ENCODE data around the gene ABI1. TPM values are rescaled to one million over a fixed set of nuclear protein-coding genes. Genes with fewer than 3 reads are reported as not detected.

The ABI1 gene
- total RNA-seq, 1 experiment from 2014 or later: 95.8 TPM

GRCh38 chr10:26699631-26700030 is 161.1 kb downstream of the ABI1 start:
- Mint-ChIP-seq H3K36me3 (ENCODE audit: insufficient read depth, unreplicated experiment) (peaks cover 28% of the 10 kb centered on the region), H3K4me3 (ENCODE audit: unreplicated experiment) (peak overlapping the region; percentile 99), H3K4me1 (ENCODE audit: low read depth, unreplicated experiment) (peaks cover 27% of the 10 kb centered on the region), H3K27me3 (ENCODE audit: insufficient read depth, unreplicated experiment) (no peaks in the 10 kb centered on the region), H3K9me3 (ENCODE audit: unreplicated experiment) (peaks cover 11% of the 10 kb centered on the region), H3K27ac (ENCODE audit: unreplicated experiment) (no peak overlapping the region)
- POLR2A ChIA-PET: no interaction called here
- Histone ChIP-seq H3K36me3 (ENCODE audit: control insufficient read depth, insufficient read depth, low read length) (peaks cover 3% of the 10 kb centered on the region; the same call in 1 of the 2 replicates), H3K9me3 (no peaks in the 10 kb centered on the region), H3K27me3 (replicated peaks; ENCODE audit: control insufficient read depth, insufficient read depth, low read length) (no peaks in the 10 kb centered on the region), H3K4me3 (ENCODE audit: low read depth, low read length) (no peak overlapping the region), H3K4me1 (peaks cover 17% of the 10 kb centered on the region)
- intact Hi-C loops (cut with micrococcal nuclease; ENCODE audit: unreplicated experiment): loop anchor here (10.0 kb wide), 1 partner anchor 365 kb away; no protein-coding TSS in a partner anchor
- no TSS peak for BruUV-seq (replicated peaks)
- no peak for DNase-seq
- no peak for TF ChIP-seq CTCF (IDR thresholded peaks at IDR 0.05; ENCODE audit: insufficient read depth in 1 of 2, low read depth in 1 of 2, low read length in 1 of 2, severe bottlenecking in 1 of 2, unreplicated experiment in 1 of 2)
- CTCF ChIA-PET: no interaction called here

- peaks cover 11% of the 10 kb centered on the region for H3K9me3 Mint-ChIP-seq (ENCODE audit: unreplicated experiment)
- no peaks in the 10 kb centered on the region for H3K27me3 Mint-ChIP-seq (ENCODE audit: insufficient read depth, unreplicated experiment)
- peak overlapping the region; percentile 94 for H3K4me3 ChIP-seq (ENCODE audit: low read depth, low read length)
- H3K9me3 ChIP-seq: no peaks in the 10 kb centered on the region
- H3K27me3 ChIP-seq (replicated peaks; ENCODE audit: control insufficient read depth, insufficient read depth, low read length): no peaks in the 10 kb centered on the region
- H3K4me1 Mint-ChIP-seq (ENCODE audit: low read depth, unreplicated experiment): peaks cover 27% of the 10 kb centered on the region
- peaks cover 17% of the 10 kb centered on the region for H3K4me1 ChIP-seq
- ChIA-PET POLR2A (no interaction called here), CTCF (no interaction called here)
- peak overlapping the region; percentile 67 for H3K27ac Mint-ChIP-seq (ENCODE audit: unreplicated experiment)
- no TSS peak for BruUV-seq (replicated peaks)
- peaks cover 28% of the 10 kb centered on the region for H3K36me3 Mint-ChIP-seq (ENCODE audit: insufficient read depth, unreplicated experiment)
- intact Hi-C loops (cut with micrococcal nuclease; ENCODE audit: unreplicated experiment): loop anchor here (10.0 kb wide), 1 partner anchor 364 kb away; no protein-coding TSS in a partner anchor
- H3K36me3 ChIP-seq (ENCODE audit: control insufficient read depth, insufficient read depth, low read length): peaks cover 3% of the 10 kb centered on the region; the same call in 1 of the 2 replicates
- no peak for TF ChIP-seq CTCF (IDR thresholded peaks at IDR 0.05; ENCODE audit: insufficient read depth in 1 of 2, low read depth in 1 of 2, low read length in 1 of 2, severe bottlenecking in 1 of 2, unreplicated experiment in 1 of 2)
- no peak for DNase-seq
- H3K4me3 Mint-ChIP-seq (ENCODE audit: unreplicated experiment): peak overlapping the region; percentile 99
Observed at GRCh38 chr10:26698909-26699308, 161.8 kb downstream of the ABI1 start.

- Mint-ChIP-seq H3K4me1 (ENCODE audit: low read depth, unreplicated experiment) (peaks cover 25% of the 10 kb centered on the region), H3K4me3 (ENCODE audit: unreplicated experiment) (peak overlapping the region; percentile 99), H3K27ac (ENCODE audit: unreplicated experiment) (peak overlapping the region; percentile 94), H3K36me3 (ENCODE audit: insufficient read depth, unreplicated experiment) (peaks cover 28% of the 10 kb centered on the region), H3K27me3 (ENCODE audit: insufficient read depth, unreplicated experiment) (no peaks in the 10 kb centered on the region), H3K9me3 (ENCODE audit: unreplicated experiment) (peaks cover 11% of the 10 kb centered on the region)
- Histone ChIP-seq H3K4me3 (ENCODE audit: low read depth, low read length) (peak overlapping the region; percentile 94), H3K27me3 (replicated peaks; ENCODE audit: control insufficient read depth, insufficient read depth, low read length) (no peaks in the 10 kb centered on the region), H3K9me3 (no peaks in the 10 kb centered on the region), H3K4me1 (peaks cover 17% of the 10 kb centered on the region), H3K36me3 (ENCODE audit: control insufficient read depth, insufficient read depth, low read length) (peaks cover 3% of the 10 kb centered on the region; the same call in 1 of the 2 replicates)
- intact Hi-C loops (cut with micrococcal nuclease; ENCODE audit: unreplicated experiment): loop anchor here (1.0 to 10.0 kb wide), 3 partner anchors 17 to 363 kb away; no protein-coding TSS in a partner anchor
- TSS peak; percentile 35 for BruUV-seq (replicated peaks)
- ChIA-PET POLR2A (interaction anchor here (0.5 to 0.6 kb wide), 2 partner anchors 381 to 544 kb away, joined by 3 read pairs; no protein-coding TSS in a partner anchor), CTCF (no interaction called here)
- peak in 1 of 2 experiments; percentile 36 for DNase-seq
- no peak for TF ChIP-seq CTCF (IDR thresholded peaks at IDR 0.05; ENCODE audit: insufficient read depth in 1 of 2, low read depth in 1 of 2, low read length in 1 of 2, severe bottlenecking in 1 of 2, unreplicated experiment in 1 of 2)
Observed at GRCh38 chr10:26697922-26698608, 162.7 kb downstream of the ABI1 start.

Data from Caco-2 (cell line).